Large intestine (tissue), 3 donors: Measurements from ENCODE around the gene KDM2B. TPM values are rescaled to one million over a fixed set of nuclear protein-coding genes. Genes with fewer than 3 reads are reported as not detected.

Source experiments
- DNase-seq, 2 donors: peaks; one replicate each; pipeline versions ENCODE4 v3.0.0 to v3.0.0-alpha.2; 2013
- H3K27ac ChIP-seq: one replicate; pipeline ENCODE4 v1.5.1; 2013; ENCODE audit warnings: low read length
- H3K27me3 ChIP-seq: 2 replicates; pipeline ENCODE4 v1.6.1; 2013; ENCODE audit warnings: low read length; ENCODE audit not compliant: control insufficient read depth, insufficient read depth
- H3K36me3 ChIP-seq: 2 replicates; pipeline ENCODE4 v1.6.1; 2013; ENCODE audit warnings: low read length; ENCODE audit not compliant: control insufficient read depth, insufficient read depth
- H3K4me1 ChIP-seq: one replicate; pipeline ENCODE4 v1.6.1; 2013; ENCODE audit warnings: low read length; ENCODE audit not compliant: control insufficient read depth, insufficient read depth
- H3K4me3 ChIP-seq: one replicate; pipeline ENCODE4 v1.5.1; 2013; ENCODE audit warnings: low read length
- H3K9me3 ChIP-seq: one replicate; pipeline ENCODE4 v1.6.1; 2013; ENCODE audit warnings: mild to moderate bottlenecking, low read depth, low read length, moderate library complexity; ENCODE audit not compliant: control insufficient read depth
- WGBS: methylation state at CpG from one replicate; pipeline ENCODE4 v1.1.5; 2013; ENCODE audit warnings: low lambda C conversion rate; ENCODE audit not compliant: insufficient coverage; 5-methylcytosine and 5-hydroxymethylcytosine counted together
- polyA plus RNA-seq: library from polyadenylated mRNA; unstranded; fragments of 120-200 nt; gene quantifications from one replicate; pipeline ENCODE4 v1.2.1, GENCODE V29; 2013

The KDM2B gene
- polyA plus RNA-seq, 1 donor, result 22.3 TPM

DNA sequence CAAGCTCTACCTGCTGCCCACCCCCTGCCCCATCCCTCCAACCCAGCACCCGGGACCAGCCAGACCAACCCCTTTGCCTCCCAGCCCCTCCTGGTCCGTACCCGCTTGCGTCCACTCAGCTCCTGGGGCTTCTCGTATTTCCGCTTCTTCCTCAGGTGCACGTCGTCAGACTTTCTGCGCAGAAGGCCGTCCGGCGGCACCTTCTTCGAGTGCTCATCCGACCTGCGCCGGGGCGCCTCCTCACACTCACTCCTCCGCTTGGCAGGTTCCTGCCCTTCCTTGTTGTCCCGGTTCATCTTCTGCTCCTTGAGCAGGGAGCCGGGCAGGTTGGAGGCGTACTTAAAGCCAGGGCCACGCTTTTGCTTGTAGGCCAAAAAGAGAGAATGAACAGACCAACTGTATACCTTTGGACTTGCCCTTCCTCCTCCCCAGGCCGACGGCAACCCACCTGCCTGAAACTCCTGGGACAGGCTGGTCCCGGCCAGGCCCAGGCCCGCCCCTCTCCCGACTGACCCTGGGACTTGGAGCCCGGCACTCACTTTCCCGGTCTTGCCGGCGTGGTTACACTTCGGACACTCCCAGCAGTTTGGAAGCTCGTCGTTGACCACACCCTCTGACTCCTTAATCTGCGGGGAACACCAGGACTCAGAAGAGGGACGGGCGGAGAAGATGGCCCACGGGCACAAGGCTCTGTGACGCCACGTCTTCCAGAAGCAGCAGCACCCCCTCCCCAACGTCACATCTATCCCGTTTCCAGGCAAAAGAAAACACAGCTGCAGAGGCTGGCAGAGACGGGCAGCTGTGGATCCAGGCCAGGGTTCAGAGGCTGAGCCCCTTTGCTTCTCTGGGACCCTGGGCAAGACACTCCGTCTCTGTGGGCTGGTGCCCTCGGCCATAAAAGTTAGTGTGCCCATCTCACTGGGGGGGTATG, 136.6 kb downstream of the KDM2B start:
- WGBS, result no CpG with 5 or more reads among the region's 45 CpGs
- no peak for DNase-seq
- Histone ChIP-seq H3K4me1 (peaks cover 7% of the 10 kb centered on the region), H3K27ac (no peak overlapping the region), H3K4me3 (no peak overlapping the region), H3K9me3 (no peaks in the 10 kb centered on the region), H3K36me3 (peaks cover 56% of the 10 kb centered on the region), H3K27me3 (no peaks in the 10 kb centered on the region)

DNA sequence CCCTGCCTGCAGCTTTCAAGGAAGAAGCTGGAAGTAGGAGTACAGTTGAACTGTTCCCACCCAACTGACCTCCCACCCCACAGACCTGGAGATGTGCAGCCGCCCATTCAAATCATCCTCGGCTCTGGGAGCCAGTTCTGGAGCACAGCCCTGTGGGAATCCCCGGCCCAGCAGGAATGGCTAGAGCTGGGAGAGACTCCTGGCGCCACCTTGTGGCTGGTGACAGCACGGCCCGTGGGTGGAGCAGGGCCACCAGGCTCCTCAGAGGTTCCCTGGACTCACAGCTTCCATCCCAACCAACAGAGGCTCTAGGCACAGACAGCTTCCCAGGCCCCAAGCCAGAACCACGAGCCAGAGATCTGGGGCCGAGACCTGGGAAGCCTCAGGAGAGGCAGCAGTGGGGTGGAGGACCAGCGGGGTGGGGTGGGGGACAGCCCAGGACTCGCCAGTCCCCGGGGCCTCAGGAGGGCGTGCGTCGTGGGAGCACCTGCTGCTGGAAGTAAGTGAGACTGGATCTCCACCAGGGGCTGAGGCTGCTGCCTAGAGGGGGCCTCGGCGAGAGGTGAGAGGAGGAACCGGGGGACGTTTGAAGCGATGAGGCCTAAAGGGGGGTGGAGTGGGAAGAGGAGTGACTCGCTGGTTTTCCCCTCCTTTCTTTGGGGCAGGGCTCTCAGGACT, 137.5 kb downstream of the KDM2B start:
- no peak overlapping the region for H3K4me3 ChIP-seq
- WGBS, result no CpG with 5 or more reads among the region's 20 CpGs
- H3K27ac ChIP-seq, result no peak overlapping the region
- H3K9me3 ChIP-seq, result no peaks in the 10 kb centered on the region
- H3K4me1 ChIP-seq, result peaks cover 7% of the 10 kb centered on the region
- no peaks in the 10 kb centered on the region for H3K27me3 ChIP-seq
- peaks cover 58% of the 10 kb centered on the region for H3K36me3 ChIP-seq
- DNase-seq, result peak; percentile 66 to 71

DNA sequence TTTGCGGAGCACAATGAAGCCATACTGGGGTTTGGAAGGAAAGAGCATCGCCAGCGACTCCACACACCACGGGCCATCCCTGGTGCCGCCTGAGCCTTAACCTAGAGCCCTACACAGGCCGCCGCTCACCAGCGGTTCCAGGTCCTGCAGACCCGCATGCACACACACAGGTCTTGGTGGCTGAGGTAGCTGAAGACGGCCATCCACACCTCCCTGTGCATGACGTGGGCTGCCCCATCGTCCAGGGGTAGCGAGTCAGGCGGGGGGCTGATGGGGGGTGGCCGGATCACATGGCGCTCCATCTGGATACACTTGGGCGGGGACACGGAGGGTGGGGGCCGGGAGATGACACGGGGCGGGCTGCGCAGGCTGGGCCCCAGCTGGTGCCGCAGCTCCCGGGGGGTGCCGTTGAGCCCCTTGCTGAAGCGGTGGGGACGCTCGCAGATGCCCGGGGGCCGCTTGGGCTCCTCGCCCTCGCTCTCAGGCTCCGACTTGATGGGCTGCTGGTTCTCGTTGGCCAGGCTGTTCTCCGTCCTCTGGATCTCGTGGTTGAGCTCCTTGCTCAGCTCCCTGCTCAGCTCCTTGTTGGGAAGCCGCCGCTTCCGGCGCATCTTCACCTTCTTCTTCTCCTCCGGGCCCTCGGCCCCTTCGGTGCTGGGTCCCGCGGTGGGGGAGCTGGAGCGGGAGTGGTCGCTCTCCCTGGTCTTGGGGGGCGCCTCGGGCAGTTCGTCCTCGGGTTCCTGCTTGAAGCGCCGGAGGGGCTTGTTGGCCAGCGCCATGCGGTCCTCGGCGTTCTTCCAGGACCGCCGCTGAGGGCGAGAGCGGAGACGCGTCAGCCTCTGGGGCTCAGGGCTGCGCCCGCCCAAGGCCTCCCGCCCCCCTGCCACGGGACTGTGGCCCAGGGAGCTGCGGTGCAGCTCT, 138.5 kb downstream of the KDM2B start:
- Histone ChIP-seq H3K27me3 (no peaks in the 10 kb centered on the region), H3K9me3 (no peaks in the 10 kb centered on the region), H3K27ac (no peak overlapping the region), H3K4me1 (peaks cover 7% of the 10 kb centered on the region), H3K4me3 (no peak overlapping the region), H3K36me3 (peaks cover 58% of the 10 kb centered on the region)
- DNase-seq, result no peak
- no CpG with 5 or more reads among the region's 68 CpGs for WGBS

DNA sequence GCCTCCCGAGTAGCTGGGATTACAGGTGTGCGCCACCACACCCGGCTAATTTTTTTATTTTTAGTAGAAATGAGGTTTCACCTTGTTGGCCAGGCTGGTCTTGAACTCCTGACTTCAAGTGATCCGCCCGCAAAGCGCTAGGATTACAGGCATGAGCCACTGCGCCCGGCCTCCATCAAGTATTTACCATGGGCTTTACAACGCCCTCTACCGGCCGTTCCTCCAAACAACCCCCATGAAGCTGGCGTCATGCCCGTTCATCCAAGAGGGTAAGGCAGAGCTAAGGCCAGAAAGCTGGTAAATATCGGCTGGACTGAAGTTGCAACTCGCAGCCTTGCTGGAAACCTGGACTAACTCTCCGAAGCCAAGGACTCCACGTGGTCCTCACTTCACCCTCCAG, 139.3 kb downstream of the KDM2B start:
- DNase-seq, result no peak
- H3K27ac ChIP-seq, result no peak overlapping the region
- no peaks in the 10 kb centered on the region for H3K27me3 ChIP-seq
- H3K4me3 ChIP-seq, result no peak overlapping the region
- WGBS, result no CpG with 5 or more reads among the region's 17 CpGs
- peaks cover 7% of the 10 kb centered on the region for H3K4me1 ChIP-seq
- H3K36me3 ChIP-seq, result peaks cover 63% of the 10 kb centered on the region
- H3K9me3 ChIP-seq, result no peaks in the 10 kb centered on the region

DNA sequence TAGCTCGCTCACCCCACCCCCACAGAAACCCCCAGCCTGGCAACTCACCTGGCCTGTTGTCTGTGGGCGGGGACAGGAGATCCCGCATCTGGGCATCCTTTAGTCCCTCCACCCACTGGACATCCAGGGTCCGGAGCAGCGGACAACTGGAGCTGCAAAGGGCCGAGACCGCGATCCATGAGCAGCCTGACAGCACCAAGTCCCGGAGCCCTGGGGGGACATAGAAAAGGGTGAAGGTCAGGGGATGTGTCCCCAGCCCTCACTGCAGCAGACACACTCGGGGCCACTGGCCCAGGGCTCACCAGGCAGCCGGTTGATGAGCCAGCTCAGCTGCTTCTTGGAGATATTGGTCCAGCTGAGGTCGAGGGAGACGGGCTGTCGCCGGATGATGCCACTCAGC, 140.1 kb downstream of the KDM2B start:
- no CpG with 5 or more reads among the region's 15 CpGs for WGBS
- H3K36me3 ChIP-seq, result peaks cover 66% of the 10 kb centered on the region

DNA sequence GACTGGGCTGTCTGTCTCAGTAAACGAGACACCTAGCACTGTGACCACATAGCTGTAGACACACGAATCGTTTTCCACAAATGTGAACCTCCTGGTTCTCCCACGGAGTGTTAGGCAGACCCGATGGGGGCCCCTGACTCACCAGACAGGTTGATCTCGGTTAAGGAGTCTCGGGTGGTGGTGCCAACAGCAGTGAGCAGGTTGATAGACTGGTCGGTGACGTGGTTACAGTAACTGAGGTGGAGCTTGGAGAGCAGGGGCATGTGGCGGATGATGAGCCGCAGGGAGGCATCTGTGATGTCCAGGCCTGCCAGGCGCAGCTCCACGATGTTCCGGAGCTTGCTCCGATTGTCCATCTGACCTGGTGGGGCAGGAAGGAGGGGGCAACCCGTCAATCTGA, 141.1 kb downstream of the KDM2B start:
- H3K4me1 ChIP-seq, result peaks cover 7% of the 10 kb centered on the region
- no peaks in the 10 kb centered on the region for H3K27me3 ChIP-seq
- DNase-seq, result no peak
- H3K36me3 ChIP-seq, result peaks cover 66% of the 10 kb centered on the region
- WGBS, result no CpG with 5 or more reads among the region's 16 CpGs
- H3K27ac ChIP-seq, result no peak overlapping the region
- no peak overlapping the region for H3K4me3 ChIP-seq
- H3K9me3 ChIP-seq, result no peaks in the 10 kb centered on the region

More for the DNA sequence above, 140.1 kb downstream of the KDM2B start:
- Histone ChIP-seq H3K27me3 (no peaks in the 10 kb centered on the region), H3K27ac (no peak overlapping the region), H3K4me1 (peaks cover 7% of the 10 kb centered on the region), H3K4me3 (no peak overlapping the region), H3K9me3 (no peaks in the 10 kb centered on the region)
- no peak for DNase-seq

DNA sequence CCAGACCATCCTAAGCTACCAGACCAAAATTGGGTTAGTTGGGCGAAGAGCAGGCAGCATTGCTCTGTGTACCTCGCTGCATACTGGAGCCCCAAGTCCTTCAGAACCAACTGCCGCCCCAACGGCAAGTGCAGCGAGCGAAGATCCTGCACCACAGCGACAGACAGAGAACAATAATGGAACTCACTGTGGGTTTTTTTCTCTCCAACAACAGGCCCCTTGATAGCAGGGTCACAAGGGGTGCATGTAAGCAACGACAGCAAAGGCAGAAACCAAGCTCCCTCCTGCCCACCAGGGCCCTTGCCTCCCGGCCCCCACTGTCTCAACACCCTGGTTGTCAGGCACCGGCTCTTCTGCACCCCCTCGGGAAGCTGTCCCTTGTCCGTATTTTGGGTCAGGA, 141.9 kb downstream of the KDM2B start:
- Histone ChIP-seq H3K4me3 (no peak overlapping the region), H3K27me3 (no peaks in the 10 kb centered on the region), H3K9me3 (no peaks in the 10 kb centered on the region), H3K4me1 (peaks cover 4% of the 10 kb centered on the region), H3K36me3 (peaks cover 62% of the 10 kb centered on the region), H3K27ac (no peak overlapping the region)
- WGBS, result no CpG with 5 or more reads among the region's 12 CpGs
- no peak for DNase-seq

DNA sequence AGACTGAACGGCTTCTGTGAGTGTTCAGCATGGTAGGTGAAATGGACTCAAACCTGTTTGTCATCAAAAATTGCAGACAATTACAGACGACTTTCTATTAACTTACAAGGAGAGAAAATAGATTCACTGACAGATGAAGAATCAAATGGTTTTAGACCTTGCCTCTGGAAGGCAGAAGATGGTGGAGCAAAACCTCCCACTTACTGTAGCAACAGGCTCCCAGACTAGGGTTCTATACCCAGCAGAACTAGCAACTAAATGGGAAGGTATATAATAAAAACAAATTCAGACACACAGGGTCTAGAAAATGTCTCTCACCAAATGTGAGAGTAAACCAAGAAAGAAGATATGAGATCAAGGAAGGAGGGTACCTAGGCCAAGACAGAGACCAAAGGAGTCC, 144.1 kb downstream of the KDM2B start:
- WGBS, result no CpG with 5 or more reads among the region's 2 CpGs
- H3K27ac ChIP-seq, result no peak overlapping the region
- H3K4me1 ChIP-seq, result no peaks in the 10 kb centered on the region
- H3K9me3 ChIP-seq, result no peaks in the 10 kb centered on the region
- no peaks in the 10 kb centered on the region for H3K27me3 ChIP-seq
- DNase-seq, result no peak
- H3K36me3 ChIP-seq, result peaks cover 58% of the 10 kb centered on the region
- no peak overlapping the region for H3K4me3 ChIP-seq

DNA sequence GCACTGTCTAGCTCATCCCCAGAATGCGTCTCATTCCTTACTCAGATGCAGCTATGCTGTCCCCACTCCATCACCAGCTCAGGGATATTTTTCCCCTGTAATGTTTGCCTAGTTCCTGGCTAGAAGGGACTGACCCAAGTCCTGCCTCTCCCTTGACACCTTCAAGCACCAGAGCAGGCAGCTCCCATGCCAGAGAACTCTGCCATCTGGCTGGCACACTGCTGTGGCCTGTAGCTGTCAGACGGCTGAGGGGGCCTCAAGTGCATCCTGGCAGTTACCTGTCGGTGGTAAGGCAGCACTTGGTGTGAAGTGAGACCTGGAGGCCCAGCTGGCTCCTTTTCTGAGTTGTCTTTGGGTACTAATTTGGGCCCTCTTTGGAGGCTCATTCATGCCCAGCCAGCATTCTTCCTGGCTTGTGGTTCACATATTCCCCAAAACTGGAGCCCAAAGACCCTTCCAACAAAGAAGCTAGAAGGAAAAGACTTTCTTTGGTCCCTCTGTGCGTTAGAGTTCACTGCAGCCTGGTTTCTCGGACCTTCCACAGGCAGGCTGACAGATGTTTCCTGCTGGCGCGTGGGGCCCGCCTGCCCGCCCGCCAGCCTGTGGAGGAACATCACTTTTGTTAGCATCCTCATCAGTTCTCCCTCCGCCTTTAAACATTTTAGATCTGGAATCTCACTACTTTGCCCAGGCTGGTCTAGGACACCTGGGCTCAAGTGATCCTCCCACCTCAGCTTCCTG, 147.9 kb downstream of the KDM2B start:
- H3K4me1 ChIP-seq, result no peaks in the 10 kb centered on the region
- H3K27ac ChIP-seq, result no peak overlapping the region
- DNase-seq, result no peak
- 100% methylated on average over 1 of the region's 11 CpGs for WGBS
- peaks cover 65% of the 10 kb centered on the region for H3K36me3 ChIP-seq
- no peak overlapping the region for H3K4me3 ChIP-seq
- H3K9me3 ChIP-seq, result no peaks in the 10 kb centered on the region
- H3K27me3 ChIP-seq, result no peaks in the 10 kb centered on the region
